HUES6 (cell line): ENCODE data around the gene STAT4.

ENCODE experiments used
- H3K27ac ChIP-seq: 2 replicates; pipeline ENCODE4 v1.7.0; 2013; ENCODE audit warnings: low read depth, mild to moderate bottlenecking, low read length, inconsistent platforms
- H3K27me3 ChIP-seq: 2 replicates; pipeline ENCODE4 v1.6.1; 2013; ENCODE audit warnings: low read length; ENCODE audit not compliant: control insufficient read depth, insufficient read depth
- H3K36me3 ChIP-seq: 2 replicates; pipeline ENCODE4 v1.6.1; 2013; ENCODE audit warnings: low read length; ENCODE audit not compliant: control insufficient read depth, insufficient read depth
- H3K4me1 ChIP-seq: 2 replicates; pipeline ENCODE4 v1.6.1; 2013; ENCODE audit warnings: low read length; ENCODE audit not compliant: control insufficient read depth, insufficient read depth
- H3K4me3 ChIP-seq: 2 replicates; pipeline ENCODE4 v1.5.1; 2013; ENCODE audit warnings: low read depth, low read length
- H3K9ac ChIP-seq: one replicate; pipeline ENCODE4 v1.6.1; 2013; ENCODE audit warnings: mild to moderate bottlenecking, low read length
- H3K9me3 ChIP-seq: 2 replicates; pipeline ENCODE4 v1.6.1; 2013; ENCODE audit warnings: low read depth, low read length; ENCODE audit not compliant: control insufficient read depth, insufficient read depth

Gene STAT4

GRCh38 chr2:191041418-191042161 lies 109.2 kb downstream of the STAT4 start:
- Histone ChIP-seq H3K9ac (no peak overlapping the region), H3K4me1 (peaks cover 6% of the 10 kb centered on the region), H3K27ac (no peak overlapping the region), H3K27me3 (no peaks in the 10 kb centered on the region), H3K4me3 (no peak overlapping the region), H3K9me3 (peaks cover 6% of the 10 kb centered on the region; the same call in 1 of the 2 replicates), H3K36me3 (no peaks in the 10 kb centered on the region)

- Histone ChIP-seq H3K4me3 (no peak overlapping the region), H3K36me3 (no peaks in the 10 kb centered on the region), H3K27ac (no peak overlapping the region), H3K27me3 (no peaks in the 10 kb centered on the region), H3K9me3 (peaks cover 6% of the 10 kb centered on the region; the same call in 1 of the 2 replicates), H3K9ac (no peak overlapping the region), H3K4me1 (peaks cover 4% of the 10 kb centered on the region; the same call in 1 of the 2 replicates)
Observed at GRCh38 chr2:191039616-191040015, 111.2 kb downstream of the STAT4 start.

GRCh38 chr2:191038741-191039140 lies 112.1 kb downstream of the STAT4 start:
- H3K36me3 ChIP-seq = no peaks in the 10 kb centered on the region
- H3K9me3 ChIP-seq = no peaks in the 10 kb centered on the region
- H3K9ac ChIP-seq = no peak overlapping the region
- no peak overlapping the region for H3K27ac ChIP-seq
- H3K4me3 ChIP-seq = no peak overlapping the region
- H3K27me3 ChIP-seq = no peaks in the 10 kb centered on the region
- H3K4me1 ChIP-seq = peaks cover 4% of the 10 kb centered on the region; the same call in 1 of the 2 replicates

- Histone ChIP-seq H3K27me3 (no peaks in the 10 kb centered on the region), H3K4me3 (no peak overlapping the region), H3K9ac (no peak overlapping the region), H3K4me1 (peaks cover 4% of the 10 kb centered on the region; the same call in 1 of the 2 replicates), H3K9me3 (no peaks in the 10 kb centered on the region), H3K36me3 (no peaks in the 10 kb centered on the region), H3K27ac (no peak overlapping the region)
Observed at GRCh38 chr2:191038241-191038725, 112.5 kb downstream of the STAT4 start.

- H3K9me3 ChIP-seq = no peaks in the 10 kb centered on the region
- no peak overlapping the region for H3K4me3 ChIP-seq
- H3K27ac ChIP-seq = no peak overlapping the region
- H3K36me3 ChIP-seq = no peaks in the 10 kb centered on the region
- no peak overlapping the region for H3K9ac ChIP-seq
- H3K4me1 ChIP-seq = peaks cover 9% of the 10 kb centered on the region; the same call in 1 of the 2 replicates
- H3K27me3 ChIP-seq = no peaks in the 10 kb centered on the region
Observed at GRCh38 chr2:191037351-191037750, 113.4 kb downstream of the STAT4 start.

- Histone ChIP-seq H3K36me3 (no peaks in the 10 kb centered on the region), H3K27ac (no peak overlapping the region), H3K4me1 (peaks cover 5% of the 10 kb centered on the region; the same call in 1 of the 2 replicates), H3K9me3 (no peaks in the 10 kb centered on the region), H3K9ac (no peak overlapping the region), H3K4me3 (no peak overlapping the region), H3K27me3 (no peaks in the 10 kb centered on the region)
Observed at GRCh38 chr2:191036363-191036762, 114.4 kb downstream of the STAT4 start.

DNA sequence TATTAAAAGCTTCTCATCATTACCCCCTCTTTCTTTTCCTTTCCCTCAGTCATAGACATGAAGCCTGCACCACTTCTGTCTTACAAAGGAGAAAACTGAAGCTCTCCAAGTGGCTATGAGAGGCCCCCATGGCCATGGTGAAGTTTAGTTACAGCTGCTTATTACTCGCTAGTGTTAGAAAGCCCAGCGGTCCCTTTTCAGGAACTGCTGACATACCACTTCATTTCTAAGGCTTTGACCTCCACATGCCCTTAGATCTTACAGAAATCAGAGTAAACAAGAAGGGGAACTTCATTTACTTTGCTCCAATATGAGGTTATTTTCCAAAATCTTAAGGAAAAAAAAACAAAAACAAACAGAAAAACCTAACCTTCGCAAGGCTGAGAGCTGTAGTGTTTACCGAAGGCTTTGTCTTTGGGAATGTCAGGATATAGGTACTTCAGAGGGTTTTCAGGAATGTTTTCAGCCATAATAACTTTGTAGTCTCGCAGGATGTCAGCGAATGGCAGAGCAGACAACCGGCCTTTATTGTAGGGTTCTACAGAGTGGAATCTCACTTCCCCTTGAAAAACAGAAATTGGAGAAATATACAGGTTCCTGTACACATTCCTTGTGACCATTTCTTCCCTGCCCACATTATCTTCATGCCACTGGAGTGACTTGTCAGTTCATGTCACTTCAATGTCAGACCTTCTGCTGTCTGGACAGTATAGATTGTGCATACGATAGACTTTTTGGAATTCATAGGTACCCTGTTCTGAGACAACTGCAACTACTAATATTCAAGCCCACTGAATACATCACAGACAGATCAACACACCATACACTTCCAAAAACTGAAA lies 118.0 kb downstream of the STAT4 start:
- Histone ChIP-seq H3K4me3 (no peak overlapping the region), H3K27me3 (no peaks in the 10 kb centered on the region), H3K4me1 (peaks cover 8% of the 10 kb centered on the region), H3K36me3 (no peaks in the 10 kb centered on the region), H3K9me3 (no peaks in the 10 kb centered on the region), H3K27ac (no peak overlapping the region), H3K9ac (no peak overlapping the region)

DNA sequence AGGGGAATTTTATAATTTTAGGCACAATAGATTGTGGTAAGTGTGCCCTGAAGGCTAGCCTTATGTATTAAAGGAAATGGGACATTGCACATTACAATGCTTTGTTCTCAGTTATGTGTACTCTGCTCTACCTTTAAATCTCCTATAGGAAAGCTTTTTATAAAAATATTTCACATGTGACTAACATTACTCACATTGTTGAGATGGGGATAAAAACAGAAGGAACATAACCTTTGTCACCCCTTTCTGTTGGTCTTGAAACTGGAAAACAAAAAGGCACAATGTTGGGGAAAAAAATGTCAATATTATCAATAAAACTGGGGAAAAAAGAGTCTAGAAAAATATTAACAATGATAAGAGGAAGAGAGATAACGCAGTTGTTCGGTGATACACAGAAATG lies 119.5 kb downstream of the STAT4 start:
- Histone ChIP-seq H3K27ac (no peak overlapping the region), H3K4me3 (no peak overlapping the region), H3K36me3 (no peaks in the 10 kb centered on the region), H3K4me1 (peaks cover 8% of the 10 kb centered on the region), H3K9ac (no peak overlapping the region), H3K9me3 (no peaks in the 10 kb centered on the region), H3K27me3 (no peaks in the 10 kb centered on the region)

- H3K4me3 ChIP-seq = no peak overlapping the region
- no peaks in the 10 kb centered on the region for H3K27me3 ChIP-seq
- no peaks in the 10 kb centered on the region for H3K9me3 ChIP-seq
- no peak overlapping the region for H3K27ac ChIP-seq
- H3K36me3 ChIP-seq = no peaks in the 10 kb centered on the region
- peaks cover 8% of the 10 kb centered on the region for H3K4me1 ChIP-seq
- no peak overlapping the region for H3K9ac ChIP-seq
Observed at GRCh38 chr2:191030521-191031154, 120.2 kb downstream of the STAT4 start.

DNA sequence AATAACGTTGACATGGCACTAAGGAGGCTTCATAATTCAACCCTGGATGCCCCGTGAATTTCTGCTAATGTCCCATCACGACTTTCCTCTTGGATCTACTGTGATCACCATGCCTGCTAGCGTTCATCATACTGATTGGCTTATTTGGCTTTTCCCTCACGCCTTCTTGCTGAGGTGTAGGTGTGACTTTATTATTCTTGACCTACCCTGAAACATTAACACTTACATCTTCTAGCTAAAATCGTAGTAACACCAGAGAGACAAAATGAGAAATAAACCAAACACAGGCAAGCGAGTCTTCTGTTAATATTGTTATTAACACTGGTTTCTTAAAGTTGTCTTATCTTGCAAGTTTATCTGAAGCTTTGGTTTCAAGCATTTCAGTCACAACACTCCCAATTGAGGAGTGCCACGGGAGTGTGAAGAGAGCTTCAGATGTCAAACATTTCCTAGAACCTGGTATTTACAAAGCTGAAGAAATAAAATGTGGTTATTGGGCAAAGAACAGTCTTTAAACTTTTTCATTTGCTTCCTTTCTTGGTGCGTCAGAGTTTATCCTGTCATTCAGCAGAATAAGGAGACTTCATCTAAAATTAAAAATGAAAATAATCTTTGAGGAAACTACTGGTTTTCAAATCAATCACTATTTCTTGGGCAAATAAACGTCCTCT lies 121.4 kb downstream of the STAT4 start:
- Histone ChIP-seq H3K27ac (no peak overlapping the region), H3K9me3 (no peaks in the 10 kb centered on the region), H3K27me3 (no peaks in the 10 kb centered on the region), H3K9ac (no peak overlapping the region), H3K4me1 (peaks cover 8% of the 10 kb centered on the region), H3K36me3 (no peaks in the 10 kb centered on the region), H3K4me3 (no peak overlapping the region)
